A549 treated with dexamethasone at 1 μM for 4 hours (cell line): ENCODE results near the gene PRDM1. TPM values are rescaled to one million over a fixed set of nuclear protein-coding genes. Genes with fewer than 3 reads are reported as not detected.

ENCODE experiments used
- total RNA-seq: library from RNA; stranded (reverse); fragments of 200-300 nt; extraction: Qiagen RNA extraction; gene quantifications from 5 replicates; pipeline ENCODE4 v1.2.3, GENCODE V29; 2022

Gene PRDM1
- total RNA-seq, result 5.4 to 8.3 TPM (median 6.5 TPM) in 5 replicates

GRCh38 chr6:106085984-106086813 is at the start of gene PRDM1:
TSS of gene PRDM1 (plus strand) at chr6:106086336. CDS start at chr6:106086554, 218 bp downstream.

Other genes starting within 250 kb of the PRDM1 start
- gene ATG5, start 239.4 kb downstream of the PRDM1 start, total RNA-seq, result 20.8 to 22.5 TPM (median 21.4 TPM) in 5 replicates